Epidermal melanocyte (primary cell): Measurements from ENCODE around the gene MPRIP.

Source experiments
- DNase-seq: peaks from one replicate; pipeline ENCODE4 v3.0.0; 2011; ENCODE audit warnings: low spot score; ENCODE audit not compliant: insufficient read length

Gene MPRIP

GRCh38 chr17:17205368-17206123 is 163.3 kb downstream of the MPRIP start:
- no peak for DNase-seq

GRCh38 chr17:17206124-17206912 is 164.1 kb downstream of the MPRIP start, which contains the start of gene PLD6:
PLD6 (minus strand) TSS chr17:17206333; CDS start chr17:17206286, 47 bp downstream.
- peak; percentile 52 for DNase-seq

- no peak for DNase-seq
Measured at GRCh38 chr17:17206913-17207335, 164.7 kb downstream of the MPRIP start.

GRCh38 chr17:17207998-17208397 is 165.7 kb downstream of the MPRIP start:
- DNase-seq: no peak

- no peak for DNase-seq
Measured at GRCh38 chr17:17213775-17214174, 171.5 kb downstream of the MPRIP start.

GRCh38 chr17:17214646-17215436 is 172.6 kb downstream of the MPRIP start:
- DNase-seq: no peak

GRCh38 chr17:17215575-17215974 is 173.3 kb downstream of the MPRIP start:
- DNase-seq: no peak

GRCh38 chr17:17216236-17216635 is 174.0 kb downstream of the MPRIP start:
- no peak for DNase-seq

- DNase-seq: no peak
Measured at GRCh38 chr17:17216776-17217175, 174.5 kb downstream of the MPRIP start.

- no peak for DNase-seq
Measured at GRCh38 chr17:17217995-17218394, 175.7 kb downstream of the MPRIP start.

- no peak for DNase-seq
Measured at GRCh38 chr17:17220529-17220928, 178.3 kb downstream of the MPRIP start.

GRCh38 chr17:17221329-17221728 is 179.1 kb downstream of the MPRIP start:
- DNase-seq: peak; percentile 3

GRCh38 chr17:17223736-17224135 is 181.5 kb downstream of the MPRIP start:
- no peak for DNase-seq

- no peak for DNase-seq
Measured at GRCh38 chr17:17224137-17224536, 181.9 kb downstream of the MPRIP start.

- DNase-seq: no peak
Measured at GRCh38 chr17:17225901-17226300, 183.6 kb downstream of the MPRIP start.

- DNase-seq: no peak
Measured at GRCh38 chr17:17226451-17227265, 184.4 kb downstream of the MPRIP start.

- DNase-seq: no peak
Measured at GRCh38 chr17:17227608-17228520, 185.6 kb downstream of the MPRIP start.

- no peak for DNase-seq
Measured at GRCh38 chr17:17228521-17229279, 186.4 kb downstream of the MPRIP start.
